Panc1 (cell line): ENCODE results near the gene GAPVD1. TPM values are rescaled to one million over a fixed set of nuclear protein-coding genes. Genes with fewer than 3 reads are reported as not detected.

Experiments
- ATAC-seq: fragments of 200-7000 bp; cut with Tn5 transposase; 2 replicates; pipeline ENCODE4 v1.9.1; 2020; ENCODE audit warnings: mild to moderate bottlenecking, moderate library complexity
- BruUV-seq: library from RNA; stranded (reverse); fragments of 400-500 nt; replicated peaks from 2 replicates; lab custom pipeline; 2021; lab: Mats Ljungman, UMichigan
- CTCF ChIA-PET: fragments of 300-600 bp; sonication (Branson Sonifier 250); formaldehyde crosslinking; loops from one replicate; lab custom pipeline; 2022; ENCODE audit warnings: antibody characterized with exemption; lab: Charles Lee
- POLR2A ChIA-PET: fragments of 300-600 bp; sonication (Branson Sonifier 250); formaldehyde crosslinking; loops from one replicate; lab custom pipeline; 2022; ENCODE audit warnings: antibody characterized with exemption; lab: Charles Lee
- DNase-seq: peaks from one replicate; pipeline ENCODE4 v3.0.0-alpha.2; 2010; ENCODE audit warnings: low read depth, low spot score
- H3K27ac ChIP-seq: 2 replicates; pipeline ENCODE4 v1.5.1; 2011; ENCODE audit warnings: mild to moderate bottlenecking, low read length, inconsistent platforms
- H3K27me3 ChIP-seq: fragments of 200-500 bp; sonication (Bioruptor generic); 2 replicates; pipeline ENCODE4 v1.6.0; 2014; ENCODE audit warnings: low read length, inconsistent platforms; ENCODE audit not compliant: control insufficient read depth, insufficient read depth
- H3K36me3 ChIP-seq: fragments of 200-500 bp; sonication (Bioruptor generic); 2 replicates; pipeline ENCODE4 v1.5.1; 2014; ENCODE audit warnings: inconsistent platforms, mild to moderate bottlenecking, low read length, moderate library complexity; ENCODE audit not compliant: control insufficient read depth, insufficient read depth
- H3K4me1 ChIP-seq: 2 replicates; pipeline ENCODE4 v1.5.1; 2011; ENCODE audit warnings: inconsistent platforms, mild to moderate bottlenecking, low read length, moderate library complexity; ENCODE audit not compliant: control insufficient read depth, insufficient read depth
- H3K4me3 ChIP-seq, 2 experiments: 2 replicates each; pipeline ENCODE4 v1.5.1; 2011 to 2012; ENCODE audit warnings: low read depth in 2 of 2, low read length in 2 of 2, mild to moderate bottlenecking in 2 of 2, inconsistent platforms in 1 of 2, moderate library complexity in 1 of 2
- H3K9me3 ChIP-seq: fragments of 200-500 bp; sonication (Bioruptor generic); 2 replicates; pipeline ENCODE4 v1.5.1; 2014; ENCODE audit warnings: low read depth, mild to moderate bottlenecking, inconsistent platforms, low read length, moderate library complexity; ENCODE audit not compliant: control insufficient read depth, insufficient read depth
- CTCF ChIP-seq: fragments of 450-650 bp; IDR thresholded peaks from 2 replicates; pipeline ENCODE4 v1.5.1; 2017; ENCODE audit warnings: mild to moderate bottlenecking
- POLR2AphosphoS5 ChIP-seq: IDR thresholded peaks from 2 replicates; pipeline ENCODE4 v1.6.1; 2012; ENCODE audit warnings: mild to moderate bottlenecking, low read depth, low read length, moderate library complexity
- REST ChIP-seq, 2 experiments: IDR thresholded peaks; 2 replicates each; pipeline ENCODE4 v1.6.1; 2011 to 2012; ENCODE audit warnings: low read depth in 2 of 2, control low read depth in 1 of 2, low read length in 1 of 2, mild to moderate bottlenecking in 1 of 2, moderate library complexity in 1 of 2; ENCODE audit not compliant: insufficient read depth in 1 of 2
- SIN3A ChIP-seq: IDR thresholded peaks from 2 replicates; pipeline ENCODE4 v1.6.1; 2012; ENCODE audit warnings: low read depth, mild to moderate bottlenecking, low read length, moderate library complexity, borderline replicate concordance; ENCODE audit not compliant: insufficient read depth
- TCF7L2 ChIP-seq: IDR thresholded peaks from 2 replicates; pipeline ENCODE4 v1.6.1; 2011; ENCODE audit warnings: mild to moderate bottlenecking, low read depth, low read length, inconsistent platforms
- in situ Hi-C: cut with HindIII; loops from 2 replicates; pipeline ENCODE4 v1.10.0; 2016; ENCODE audit warnings: low sequenced_read_pairs, low pct_unique_long_range_greater_than_20kb
- intact Hi-C: fragments of 100-400 bp; cut with micrococcal nuclease; formaldehyde crosslinking; loops from one replicate; pipeline ENCODE4 v1.10.0; 2022; ENCODE audit not compliant: unreplicated experiment
- total RNA-seq: library from RNA; stranded (reverse); gene quantifications from one replicate; pipeline ENCODE4 v1.2.1, GENCODE V29; 2021; ENCODE audit not compliant: unreplicated experiment

Gene GAPVD1
- total RNA-seq, 1 experiment from 2014 or later, result 48.6 TPM

GRCh38 chr9:125359011-125359410, 97.4 kb downstream of the GAPVD1 start:
- no peaks in the 10 kb centered on the region for H3K4me1 ChIP-seq
- H3K27me3 ChIP-seq, result no peaks in the 10 kb centered on the region
- H3K9me3 ChIP-seq, result no peaks in the 10 kb centered on the region
- no TSS peak for BruUV-seq
- TF ChIP-seq POLR2AphosphoS5 (no peak), SIN3A (no peak), CTCF (no peak), REST (IDR thresholded peaks at IDR 0.05; ENCODE audit: insufficient read depth in 1 of 2, low read depth in 2 of 2, low read length in 1 of 2) (no peak), TCF7L2 (no peak)
- no peak for ATAC-seq
- intact Hi-C loops (no loop called here), in situ Hi-C loops (no loop called here)
- no peak overlapping the region for H3K4me3 ChIP-seq
- H3K36me3 ChIP-seq, result peaks cover 22% of the 10 kb centered on the region
- ChIA-PET POLR2A (no interaction called here), CTCF (no interaction called here)
- no peak overlapping the region for H3K27ac ChIP-seq
- no peak for DNase-seq

- Histone ChIP-seq H3K27me3 (no peaks in the 10 kb centered on the region), H3K9me3 (no peaks in the 10 kb centered on the region), H3K4me1 (no peaks in the 10 kb centered on the region), H3K4me3 (no peak overlapping the region), H3K36me3 (peaks cover 20% of the 10 kb centered on the region), H3K27ac (no peak overlapping the region)
- DNase-seq, result no peak
- BruUV-seq, result no TSS peak
- POLR2A ChIA-PET, result no interaction called here
- TF ChIP-seq SIN3A (no peak), CTCF (no peak), POLR2AphosphoS5 (no peak), REST (IDR thresholded peaks at IDR 0.05; ENCODE audit: insufficient read depth in 1 of 2, low read depth in 2 of 2, low read length in 1 of 2) (no peak), TCF7L2 (no peak)
- in situ Hi-C loops, result no loop called here
- CTCF ChIA-PET, result no interaction called here
- intact Hi-C loops, result no loop called here
- no peak for ATAC-seq
These were observed 99.0 kb downstream of the GAPVD1 start for GRCh38 chr9:125360601-125361000.
